H1 (cell line): ENCODE data around the gene APOL2. TPM values are rescaled to one million over a fixed set of nuclear protein-coding genes. Genes with fewer than 3 reads are reported as not detected.

Source experiments
- CTCF ChIA-PET: fragments of 300-600 bp; sonication (Branson Sonifier 250); formaldehyde crosslinking; loops from one replicate; lab custom pipeline; 2021; ENCODE audit not compliant: partially characterized antibody; lab: Charles Lee
- POLR2A ChIA-PET: fragments of 300-600 bp; sonication (Branson Sonifier 250); formaldehyde crosslinking; loops from one replicate; lab custom pipeline; 2021; ENCODE audit warnings: inconsistent platforms; ENCODE audit not compliant: partially characterized antibody; lab: Charles Lee
- DNase-seq, 2 experiments: peaks; one replicate each; pipeline versions ENCODE4 v3.0.0 to v3.0.0-alpha.2; 2010 to 2022; ENCODE audit warnings: low spot score in 2 of 2, low read depth in 1 of 2, mixed read lengths in 1 of 2
- FAIRE-seq: peaks from 2 replicates; lab custom pipeline; 2011; peaks lifted over from hg19 to GRCh38; lab: Jason Lieb, UNC
- H2AFZ ChIP-seq: 2 replicates; pipeline ENCODE4 v1.8.1; 2012; ENCODE audit warnings: low read length, inconsistent platforms
- H2AK5ac ChIP-seq: 2 replicates; pipeline ENCODE4 v1.6.1; 2013; ENCODE audit warnings: low read depth, low read length
- H2BK120ac ChIP-seq: replicated peaks from 2 replicates; pipeline ENCODE3; 2013; ENCODE audit warnings: low read depth, low read length, inconsistent platforms
- H2BK12ac ChIP-seq: 2 replicates; pipeline ENCODE4 v1.6.1; 2013; ENCODE audit warnings: low read depth, low read length
- H2BK15ac ChIP-seq: 2 replicates; pipeline ENCODE4 v1.6.1; 2013; ENCODE audit warnings: low read length
- H2BK20ac ChIP-seq: 2 replicates; pipeline ENCODE4 v1.6.1; 2013; ENCODE audit warnings: low read length
- H2BK5ac ChIP-seq: 2 replicates; pipeline ENCODE4 v1.6.1; 2013; ENCODE audit warnings: low read depth, low read length
- H3K14ac ChIP-seq: 2 replicates; pipeline ENCODE4 v1.6.1; 2013; ENCODE audit warnings: inconsistent platforms; ENCODE audit not compliant: insufficient read length
- H3K18ac ChIP-seq: 2 replicates; pipeline ENCODE4 v1.6.1; 2013; ENCODE audit warnings: low read length; ENCODE audit errors: extremely low read depth
- H3K23ac ChIP-seq: 2 replicates; pipeline ENCODE4 v1.6.1; 2013; ENCODE audit warnings: inconsistent platforms; ENCODE audit not compliant: insufficient read length
- H3K23me2 ChIP-seq: 2 replicates; pipeline ENCODE4 v1.6.1; 2013; ENCODE audit warnings: low read depth, low read length
- H3K27ac ChIP-seq: 2 replicates; pipeline ENCODE4 v1.6.1; 2011; ENCODE audit warnings: low read depth, low read length, inconsistent platforms
- H3K27me3 ChIP-seq, 4 experiments: replicated peaks in 1 of 4; 1 replicate in 1 of 4; 2 replicates in 3 of 4; pipeline versions ENCODE4 v1.6.1 to v1.8.1; 2011 to 2013; ENCODE audit warnings: low read length in 3 of 4, mild to moderate bottlenecking in 3 of 4, inconsistent platforms in 2 of 4, mixed read lengths in 2 of 4, moderate library complexity in 1 of 4; ENCODE audit not compliant: control insufficient read depth in 3 of 4, insufficient read depth in 3 of 4; ENCODE audit errors: extremely low read depth in 1 of 4
- H3K36me3 ChIP-seq, 4 experiments: 2 replicates each; pipeline versions ENCODE4 v1.6.1 to v1.8.1; 2011 to 2013; ENCODE audit warnings: mild to moderate bottlenecking in 4 of 4, low read length in 3 of 4, moderate library complexity in 2 of 4, control low read depth in 1 of 4, inconsistent platforms in 1 of 4; ENCODE audit not compliant: insufficient read depth in 4 of 4, control insufficient read depth in 2 of 4
- H3K4ac ChIP-seq: replicated peaks from 2 replicates; pipeline ENCODE3; 2013; ENCODE audit warnings: low read length, low read depth, mixed read lengths, inconsistent platforms; ENCODE audit not compliant: insufficient read length
- H3K4me1 ChIP-seq, 4 experiments: replicated peaks in 1 of 4; 1 replicate in 1 of 4; 2 replicates in 3 of 4; pipeline versions ENCODE4 v1.6.1 to v1.8.1; 2011 to 2013; ENCODE audit warnings: low read length in 3 of 4, inconsistent platforms in 2 of 4, mixed read lengths in 1 of 4; ENCODE audit not compliant: insufficient read depth in 4 of 4, control insufficient read depth in 3 of 4
- H3K4me2 ChIP-seq, 2 experiments: 2 replicates each; pipeline versions ENCODE4 v1.6.1 to v1.8.1; 2011 to 2013; ENCODE audit warnings: low read depth in 2 of 2, low read length in 2 of 2, control low read depth in 1 of 2, inconsistent platforms in 1 of 2, mild to moderate bottlenecking in 1 of 2; ENCODE audit not compliant: insufficient read depth in 1 of 2
- H3K4me3 ChIP-seq, 4 experiments: fragments of 200-600, 300-600 bp in 1 of 4; sonication (generic), shearing (Covaris generic), sonication (Bioruptor Twin) in 1 of 4; 2 replicates each; pipeline versions ENCODE4 v1.5.1 to v1.8.1; 2011 to 2016; ENCODE audit warnings: low read length in 4 of 4, low read depth in 3 of 4, control low read depth in 2 of 4, inconsistent platforms in 2 of 4, mild to moderate bottlenecking in 2 of 4, mixed read lengths in 1 of 4, moderate library complexity in 1 of 4; ENCODE audit not compliant: insufficient read depth in 2 of 4; ENCODE audit errors: extremely low read depth in 1 of 4
- H3K56ac ChIP-seq: replicated peaks from 2 replicates; pipeline ENCODE3; 2013; ENCODE audit warnings: low read depth, mild to moderate bottlenecking, mixed read lengths, low read length, inconsistent platforms; ENCODE audit not compliant: insufficient read length
- H3K79me1 ChIP-seq: 2 replicates; pipeline ENCODE4 v1.6.1; 2013; ENCODE audit warnings: low read depth, low read length, control low read depth
- H3K79me2 ChIP-seq, 2 experiments: 2 replicates each; pipeline versions ENCODE4 v1.6.1 to v1.8.1; 2012 to 2013; ENCODE audit warnings: low read length in 2 of 2, mild to moderate bottlenecking in 2 of 2, inconsistent platforms in 1 of 2; ENCODE audit not compliant: insufficient read depth in 2 of 2, control insufficient read depth in 1 of 2
- H3K9ac ChIP-seq, 4 experiments: replicated peaks in 1 of 4; 1 replicate in 1 of 4; 2 replicates in 3 of 4; pipeline versions ENCODE4 v1.6.1 to v1.8.1; 2011 to 2013; ENCODE audit warnings: low read depth in 3 of 4, low read length in 3 of 4, control low read depth in 2 of 4, mild to moderate bottlenecking in 2 of 4, moderate library complexity in 2 of 4, inconsistent platforms in 1 of 4; ENCODE audit errors: extremely low read depth in 1 of 4
- H3K9me3 ChIP-seq, 2 experiments: 2 replicates each; pipeline versions ENCODE4 v1.6.1 to v1.8.1; 2012 to 2013; ENCODE audit warnings: mild to moderate bottlenecking in 2 of 2, moderate library complexity in 2 of 2, control low read depth in 1 of 2, inconsistent platforms in 1 of 2, low read depth in 1 of 2, low read length in 1 of 2, mixed read lengths in 1 of 2; ENCODE audit not compliant: insufficient read depth in 2 of 2
- H4K20me1 ChIP-seq, 2 experiments: replicated peaks in 1 of 2; 2 replicates each; pipeline versions ENCODE3 to v1.8.1; 2011 to 2013; ENCODE audit warnings: inconsistent platforms in 2 of 2, low read length in 2 of 2, mild to moderate bottlenecking in 1 of 2; ENCODE audit not compliant: insufficient read depth in 2 of 2, control insufficient read depth in 1 of 2
- H4K5ac ChIP-seq: 2 replicates; pipeline ENCODE4 v1.6.1; 2013; ENCODE audit warnings: low read length, low read depth, mixed read lengths, inconsistent platforms; ENCODE audit not compliant: insufficient read length
- H4K8ac ChIP-seq: 2 replicates; pipeline ENCODE4 v1.8.0; 2013; ENCODE audit warnings: mild to moderate bottlenecking, moderate library complexity, low read length, inconsistent platforms; ENCODE audit not compliant: insufficient read depth; ENCODE audit errors: extremely low read depth
- H4K91ac ChIP-seq: replicated peaks from 2 replicates; pipeline ENCODE3; 2013; ENCODE audit warnings: low read length, mixed read lengths, inconsistent platforms; ENCODE audit not compliant: insufficient read length
- BACH1 ChIP-seq: IDR thresholded peaks from 2 replicates; pipeline ENCODE4 v1.6.1; 2012; ENCODE audit warnings: low read length, improper control_type of control experiment
- EZH2 ChIP-seq: fragments of 200-600 bp; sonication (generic); IDR thresholded peaks from 2 replicates; pipeline ENCODE4 v1.7.1; 2012; ENCODE audit warnings: low read depth, mild to moderate bottlenecking, moderate library complexity, low read length, inconsistent platforms; ENCODE audit not compliant: severe bottlenecking
- GABPA ChIP-seq: IDR thresholded peaks from 2 replicates; pipeline ENCODE4 v1.6.1; 2011; ENCODE audit warnings: mild to moderate bottlenecking, low read length, moderate library complexity, borderline replicate concordance; ENCODE audit not compliant: insufficient read depth
- GTF2F1 ChIP-seq: IDR thresholded peaks from 2 replicates; pipeline ENCODE4 v1.6.1; 2012; ENCODE audit warnings: low read depth, low read length, improper control_type of control experiment, borderline replicate concordance
- HDAC6 ChIP-seq: IDR thresholded peaks from one replicate; pipeline ENCODE4 v1.7.1; 2012; ENCODE audit warnings: low read depth, mild to moderate bottlenecking, inconsistent platforms, low read length, moderate library complexity
- NANOG ChIP-seq: IDR thresholded peaks from 2 replicates; pipeline ENCODE4 v1.6.1; 2011; ENCODE audit warnings: low read length, low read depth, mild to moderate bottlenecking, inconsistent platforms; ENCODE audit not compliant: insufficient read depth, poor library complexity, severe bottlenecking
- PHF8 ChIP-seq: fragments of 200-600 bp; sonication (generic); conservative IDR thresholded peaks from 2 replicates; pipeline ENCODE4 v1.7.1; 2012; ENCODE audit warnings: low read depth, mild to moderate bottlenecking, inconsistent platforms, low read length, moderate library complexity
- RXRA ChIP-seq: IDR thresholded peaks from 2 replicates; pipeline ENCODE4 v1.6.1; 2011; ENCODE audit warnings: low read depth, mild to moderate bottlenecking, low read length, moderate library complexity; ENCODE audit not compliant: insufficient read depth
- SIN3A ChIP-seq, 2 experiments: IDR thresholded peaks in 1 of 2; conservative IDR thresholded peaks in 1 of 2; 2 replicates each; pipeline ENCODE4 v1.6.1; 2011 to 2012; ENCODE audit warnings: low read length in 2 of 2, improper control_type of control experiment in 1 of 2, low read depth in 1 of 2, mild to moderate bottlenecking in 1 of 2
- SRF ChIP-seq: IDR thresholded peaks from 2 replicates; pipeline ENCODE4 v1.6.1; 2011; ENCODE audit warnings: mild to moderate bottlenecking, low read depth, low read length, moderate library complexity
- WGBS, 2 experiments: shearing (Covaris generic) in 1 of 2; methylation state at CpG; one replicate each; pipeline versions ENCODE4 v1.1.6 to v1.1.7; 2013 to 2015; ENCODE audit warnings: low lambda C conversion rate in 2 of 2, mixed read lengths in 2 of 2, inconsistent platforms in 1 of 2, low coverage in 1 of 2, missing lambda C conversion rate in 1 of 2; ENCODE audit not compliant: insufficient replicate concordance in 2 of 2, insufficient coverage in 1 of 2, insufficient read length in 1 of 2; ENCODE audit errors: extremely low coverage in 1 of 2, missing lambda C conversion rate in 1 of 2; 5-methylcytosine and 5-hydroxymethylcytosine counted together
- polyA plus RNA-seq, 7 experiments: library from polyadenylated mRNA; depleted of rRNA in 3 of 7; stranded (reverse) in 5 of 7; unstranded in 2 of 7; fragments of >200 nt in 5 of 7; fragments of 200-250 nt in 2 of 7; gene quantifications; 1 replicate in 5 of 7; 2 replicates in 1 of 7; 4 replicates in 1 of 7; pipeline versions ENCODE4 v1.2.1 to v1.2.3, GENCODE V29; 2011 to 2013; ENCODE audit warnings: missing spikeins in 2 of 7, mixed read lengths in 2 of 7
- total RNA-seq: library from RNA; stranded (reverse); fragmentation: NEBNext Ultra II Directional; extraction: Animal tissue kit (Norgen Biotek cat#: 25700); gene quantifications from 2 replicates; pipeline ENCODE4 v1.2.1, GENCODE V29; 2021

Gene APOL2
- total and polyA plus RNA-seq, 2 of the 8 experiments (the other 6 are each of a cell fraction or from before 2014, with no cell fraction given) = 8.1 to 11.0 TPM

DNA sequence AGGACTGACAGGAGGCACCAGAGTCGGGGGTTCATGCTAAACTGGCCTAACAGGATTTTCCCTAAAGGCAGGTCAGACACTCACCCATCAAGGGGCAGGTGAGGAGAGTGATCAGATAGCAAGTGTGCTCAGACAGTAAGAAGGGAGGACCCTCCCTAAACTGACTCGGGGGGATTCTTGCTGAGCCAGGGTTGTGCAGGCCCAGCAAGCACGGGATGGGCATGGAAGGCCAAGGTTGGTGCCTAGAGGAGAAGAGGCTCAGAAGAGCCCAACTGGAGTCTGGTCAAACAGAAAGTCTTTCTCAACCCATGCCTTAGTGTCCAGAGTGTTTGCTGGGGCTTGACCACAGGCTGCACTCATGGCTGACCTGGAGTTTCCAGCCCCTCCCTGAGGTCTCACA is 7.4 kb upstream of the APOL2 start:
- H3K9me3 ChIP-seq = peaks cover 3 to 7% of the 10 kb centered on the region in 2 experiments; a peak in 3 of 4 replicates
- H2BK12ac ChIP-seq = no peak overlapping the region
- no peak for DNase-seq
- H3K4me3 ChIP-seq = no peak overlapping the region
- H3K4me2 ChIP-seq = no peak overlapping the region
- no peak overlapping the region for H3K14ac ChIP-seq
- no peak overlapping the region for H4K91ac ChIP-seq
- H3K56ac ChIP-seq = no peak overlapping the region
- no peaks in the 10 kb centered on the region for H3K79me2 ChIP-seq
- H2AK5ac ChIP-seq = no peak overlapping the region
- H4K5ac ChIP-seq = no peak overlapping the region
- no peak overlapping the region for H3K23ac ChIP-seq
- H3K27me3 ChIP-seq = no peaks in the 10 kb centered on the region
- no peaks in the 10 kb centered on the region for H3K23me2 ChIP-seq
- peaks cover 0 to 5% (median 0%) of the 10 kb centered on the region in 4 experiments; a peak in 1 of 7 replicates for H3K4me1 ChIP-seq
- H3K18ac ChIP-seq = no peak overlapping the region
- POLR2A ChIA-PET = no interaction called here
- no peaks in the 10 kb centered on the region for H4K20me1 ChIP-seq
- H3K4ac ChIP-seq = no peak overlapping the region
- no peak overlapping the region for H2BK20ac ChIP-seq
- no peak overlapping the region; the same call in 1 of the 2 replicates for H4K8ac ChIP-seq
- no peaks in the 10 kb centered on the region for H3K79me1 ChIP-seq
- H2AFZ ChIP-seq = no peak overlapping the region
- H3K27ac ChIP-seq = no peak overlapping the region
- no peak for FAIRE-seq
- CTCF ChIA-PET = no interaction called here
- H3K36me3 ChIP-seq = no peaks in the 10 kb centered on the region
- H2BK5ac ChIP-seq = no peak overlapping the region
- H3K9ac ChIP-seq = no peak overlapping the region
- WGBS, 2 experiments = 84% methylated on average over 3 of the region's 3 CpGs; no CpG with 5 or more reads in 1 of the 2 experiments
- H2BK120ac ChIP-seq = no peak overlapping the region
- no peak overlapping the region for H2BK15ac ChIP-seq
- no peak for TF ChIP-seq PHF8
- TF ChIP-seq SRF = no peak
- no peak for TF ChIP-seq BACH1
- no peak for TF ChIP-seq NANOG
- no peak for TF ChIP-seq HDAC6
- TF ChIP-seq GTF2F1 = no peak
- no peak for TF ChIP-seq GABPA
- no peak for TF ChIP-seq EZH2
- no peak for TF ChIP-seq RXRA
- no peak for TF ChIP-seq SIN3A (conservative IDR thresholded peaks at IDR 0.05 in 1 of 2, IDR thresholded peaks at IDR 0.05 in 1 of 2; ENCODE audit: low read depth in 1 of 2, low read length in 2 of 2)
